Muscle layer of duodenum (tissue), 2 donors: ENCODE measurements around the gene PLCG2.
A peak's percentile ranks its signal among the peaks of the same experiment; 100 is the strongest.
"Not testable (repeated sequence)": the region's sequence is repeated elsewhere in the genome, so short reads cannot be mapped to it uniquely, and the experiment has no call there.

Experiments used
- H3K27ac ChIP-seq: one replicate; pipeline ENCODE4 v1.7.0; 2013; ENCODE audit warnings: mild to moderate bottlenecking, low read length
- H3K27me3 ChIP-seq: one replicate; pipeline ENCODE4 v1.7.0; 2013; ENCODE audit warnings: low read depth, mild to moderate bottlenecking, control low read depth, low read length
- H3K36me3 ChIP-seq, 2 donors: one replicate each; pipeline ENCODE4 v1.7.0; 2013; ENCODE audit warnings: low read length in 2 of 2, control low read depth in 1 of 2, mild to moderate bottlenecking in 1 of 2; ENCODE audit not compliant: insufficient read depth in 2 of 2, control insufficient read depth in 1 of 2
- H3K4me1 ChIP-seq, 2 donors: one replicate each; pipeline ENCODE4 v1.7.0; 2013; ENCODE audit warnings: low read length in 2 of 2, mild to moderate bottlenecking in 2 of 2, control low read depth in 1 of 2, moderate library complexity in 1 of 2; ENCODE audit not compliant: insufficient read depth in 2 of 2, control insufficient read depth in 1 of 2
- H3K4me3 ChIP-seq, 2 donors: one replicate each; pipeline ENCODE4 v1.7.0; 2013; ENCODE audit warnings: low read length in 2 of 2, low read depth in 1 of 2, mild to moderate bottlenecking in 1 of 2
- H3K9me3 ChIP-seq, 2 donors: one replicate each; pipeline ENCODE4 v1.7.0; 2013; ENCODE audit warnings: low read length in 2 of 2, control low read depth in 1 of 2, mild to moderate bottlenecking in 1 of 2; ENCODE audit not compliant: control insufficient read depth in 1 of 2
- donor health status: healthy.

Gene PLCG2

DNA sequence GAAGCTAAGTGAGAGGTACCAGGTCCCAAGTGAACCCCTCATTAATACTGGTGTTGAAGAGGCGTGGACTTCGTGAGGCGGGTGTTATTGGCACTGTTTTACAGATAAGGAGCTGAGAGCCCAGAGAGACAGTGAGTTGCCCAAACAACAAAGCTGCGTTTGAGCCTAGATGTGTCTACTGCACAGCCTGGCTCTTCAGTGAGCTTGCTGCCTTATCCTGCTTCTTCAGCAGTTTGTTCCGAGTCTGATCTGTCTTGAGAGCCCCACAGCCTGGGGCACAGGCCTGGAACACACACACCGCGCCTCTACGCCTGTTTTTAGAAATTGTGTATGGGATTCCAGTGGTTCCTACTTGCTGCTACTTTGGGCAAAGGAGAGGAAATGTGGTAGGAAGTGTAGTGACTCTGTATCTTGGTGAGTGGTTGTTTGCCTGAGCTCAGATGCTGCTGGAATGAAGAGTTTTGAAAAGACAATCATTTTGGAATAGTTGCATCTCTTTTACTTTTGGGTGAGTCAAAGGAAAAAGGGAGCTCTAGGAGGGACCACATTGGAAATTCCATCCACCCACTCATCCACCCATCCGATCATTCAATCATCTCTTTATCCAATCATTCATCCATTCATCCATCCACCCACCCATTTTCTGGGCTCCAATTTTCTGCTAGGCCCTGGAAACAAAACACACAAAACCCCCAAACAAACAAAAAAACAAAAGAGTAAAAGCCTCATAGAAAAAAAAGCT is 22.3 kb upstream of the PLCG2 start:
- Histone ChIP-seq H3K27me3 (no peaks in the 10 kb centered on the region), H3K36me3 (no peaks in the 10 kb centered on the region), H3K27ac (no peak overlapping the region), H3K4me1 (no peaks in the 10 kb centered on the region), H3K9me3 (no peaks in the 10 kb centered on the region), H3K4me3 (no peak overlapping the region)

DNA sequence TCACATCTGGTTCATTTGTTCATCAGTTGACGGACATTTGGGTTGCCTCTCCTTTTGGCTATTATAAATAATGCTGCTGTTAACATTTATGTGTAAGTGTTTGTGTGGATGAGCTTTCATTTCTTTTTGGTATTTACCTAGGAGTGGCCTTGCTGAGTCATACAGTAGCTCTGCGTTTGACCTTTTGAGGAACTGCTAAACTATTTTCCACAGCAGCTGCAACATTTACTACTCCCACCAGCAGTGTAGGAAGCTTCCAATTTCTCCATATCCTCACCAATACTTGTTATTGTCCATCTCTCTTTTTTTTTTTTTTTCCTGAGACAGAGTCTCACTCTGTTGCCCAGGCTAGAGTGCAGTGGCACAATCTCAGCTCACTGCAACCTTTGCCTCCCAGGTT is 20.7 kb upstream of the PLCG2 start:
- Histone ChIP-seq H3K36me3 (no peaks in the 10 kb centered on the region), H3K4me1 (no peaks in the 10 kb centered on the region), H3K4me3 (no peak overlapping the region), H3K9me3 (no peaks in the 10 kb centered on the region), H3K27ac (no peak overlapping the region), H3K27me3 (no peaks in the 10 kb centered on the region)

DNA sequence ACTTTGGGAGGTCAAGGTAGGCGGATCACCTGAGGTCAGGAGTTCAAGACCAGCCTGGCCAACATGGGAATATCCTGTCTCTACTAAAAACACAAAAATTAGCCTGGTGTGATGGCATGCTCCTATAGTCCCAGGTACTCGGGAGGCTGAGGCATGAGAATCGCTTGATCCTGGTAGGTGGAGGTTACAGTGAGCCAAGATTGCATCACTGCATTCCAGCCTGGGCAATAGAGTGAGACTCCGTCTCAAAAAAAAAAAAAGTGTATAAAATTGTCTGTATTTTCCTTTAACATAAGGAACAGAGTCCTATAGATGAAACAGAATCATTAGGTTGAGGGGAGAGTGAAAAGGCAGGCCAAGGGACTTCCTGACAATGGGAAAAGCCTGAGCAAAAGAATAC is 16.8 kb upstream of the PLCG2 start:
- not testable (repeated sequence) for H3K4me3 ChIP-seq, H3K36me3 ChIP-seq

DNA sequence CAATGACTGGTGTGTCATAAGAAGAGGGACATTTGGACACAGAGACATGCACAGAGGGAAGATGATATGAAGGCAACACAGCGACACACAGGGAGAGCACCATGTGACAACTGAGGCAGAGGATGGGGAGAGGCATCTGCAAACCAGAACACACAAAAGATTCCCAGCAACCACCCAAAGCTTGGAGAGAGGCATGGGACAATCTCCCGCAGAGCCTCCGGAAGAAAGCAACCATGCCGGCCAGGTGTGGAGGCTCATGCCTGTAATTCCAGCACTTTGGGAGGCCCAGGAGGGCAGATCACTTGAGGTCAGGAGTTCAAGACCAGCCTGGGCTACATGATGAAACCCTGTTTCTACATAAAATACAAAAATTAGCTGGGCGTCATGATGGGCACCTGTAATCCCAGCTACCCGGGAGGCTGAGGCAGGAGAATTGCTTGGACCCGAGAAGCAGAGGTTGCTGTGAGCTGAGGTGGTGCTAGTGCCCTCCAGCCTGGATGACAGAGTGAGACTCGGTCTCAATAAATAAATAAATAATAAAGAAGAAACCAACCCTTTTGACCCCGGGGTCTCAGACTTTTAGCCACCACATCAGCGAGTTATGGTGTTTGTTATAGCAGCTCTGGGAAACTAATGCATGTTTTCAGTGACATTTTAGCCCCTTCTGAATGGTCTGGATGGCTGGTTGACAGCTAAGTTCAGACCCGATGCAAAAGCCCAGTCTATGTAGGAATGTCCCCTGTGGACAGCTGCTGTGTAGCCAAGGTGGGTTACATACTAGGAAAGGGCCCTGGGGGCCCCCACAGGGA is 13.8 kb upstream of the PLCG2 start:
- Histone ChIP-seq H3K9me3 (no peaks in the 10 kb centered on the region), H3K27me3 (no peaks in the 10 kb centered on the region), H3K4me1 (no peaks in the 10 kb centered on the region), H3K36me3 (no peaks in the 10 kb centered on the region), H3K27ac (no peak overlapping the region), H3K4me3 (no peak overlapping the region)

More for the DNA sequence above, 16.8 kb upstream of the PLCG2 start:
- H3K4me1 ChIP-seq, H3K27ac ChIP-seq, H3K27me3 ChIP-seq, H3K9me3 ChIP-seq: not testable (repeated sequence)

DNA sequence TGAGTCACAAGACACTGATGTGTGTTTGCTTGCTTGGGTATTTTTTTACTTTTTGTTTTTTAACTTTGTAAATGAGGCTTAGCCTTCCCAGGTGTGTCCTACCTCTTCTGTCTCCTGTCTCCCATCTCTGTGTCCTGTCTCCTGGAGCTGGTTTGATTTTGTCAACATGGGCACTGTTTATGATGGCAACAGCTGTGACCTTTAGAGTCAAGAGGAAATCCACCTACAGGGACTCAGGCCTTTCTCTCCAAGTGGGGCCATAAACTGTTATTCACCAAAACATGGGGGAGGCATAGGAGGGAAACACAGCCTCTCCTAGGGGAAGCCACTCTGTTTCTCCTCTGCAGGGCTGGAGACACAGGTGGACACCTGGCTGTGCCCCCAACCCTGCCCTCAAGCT is 13.1 kb upstream of the PLCG2 start:
- no peaks in the 10 kb centered on the region for H3K27me3 ChIP-seq
- H3K27ac ChIP-seq = no peak overlapping the region
- H3K36me3 ChIP-seq = no peaks in the 10 kb centered on the region

DNA sequence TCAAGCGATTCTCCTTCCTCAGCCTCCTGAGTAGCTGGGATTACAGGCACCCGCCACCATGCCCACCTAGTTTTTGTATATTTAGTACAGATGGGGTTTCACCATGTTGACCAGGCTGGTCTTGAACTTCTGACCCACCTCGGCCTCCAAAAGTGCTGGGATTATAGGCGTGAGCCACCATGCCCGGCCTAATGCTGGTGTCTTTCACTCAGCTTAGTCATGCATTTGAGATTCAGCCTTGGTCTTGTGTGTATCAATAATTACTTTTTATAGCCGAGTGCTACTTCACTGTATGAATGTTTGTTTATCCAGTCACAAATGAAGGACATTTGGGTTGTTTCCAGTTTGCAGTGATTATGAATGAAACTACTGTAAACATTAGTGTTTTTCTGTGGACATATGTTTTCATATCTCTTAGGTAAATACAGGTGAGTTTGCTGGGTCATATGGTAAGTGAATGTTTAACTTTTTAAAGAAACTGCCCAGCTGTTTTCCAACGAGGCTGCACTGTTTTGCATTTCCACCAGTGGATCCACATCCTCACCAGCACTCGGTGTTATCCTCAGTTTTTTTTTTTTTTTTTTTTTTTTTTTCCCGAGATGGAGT is 11.0 kb upstream of the PLCG2 start:
- Histone ChIP-seq H3K9me3 (no peaks in the 10 kb centered on the region), H3K27ac (no peak overlapping the region), H3K27me3 (no peaks in the 10 kb centered on the region), H3K36me3 (no peaks in the 10 kb centered on the region), H3K4me1 (no peaks in the 10 kb centered on the region), H3K4me3 (no peak overlapping the region)

More for the DNA sequence above, 13.1 kb upstream of the PLCG2 start:
- Histone ChIP-seq H3K9me3 (no peaks in the 10 kb centered on the region), H3K4me3 (no peak overlapping the region), H3K4me1 (no peaks in the 10 kb centered on the region)

DNA sequence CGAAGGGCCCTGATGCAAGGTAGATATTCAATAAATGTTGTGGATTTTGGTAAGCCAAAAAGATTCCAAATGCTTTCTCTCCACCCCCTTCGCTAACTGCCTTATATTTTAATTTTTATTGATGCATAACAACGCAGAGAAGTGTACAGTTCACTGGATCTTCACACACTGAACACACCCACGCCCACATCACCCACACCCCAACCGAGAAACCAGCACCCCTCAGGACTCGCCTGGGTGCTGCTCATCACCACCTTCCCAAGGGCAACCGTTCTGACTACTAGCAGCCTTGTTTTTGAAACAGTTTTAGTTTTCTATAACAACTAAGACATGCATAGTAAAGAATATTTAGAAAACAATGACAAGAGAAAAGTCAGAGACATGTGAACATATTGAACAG is 9.1 kb upstream of the PLCG2 start:
- Histone ChIP-seq H3K36me3 (no peaks in the 10 kb centered on the region), H3K27ac (no peak overlapping the region), H3K4me1 (no peaks in the 10 kb centered on the region), H3K27me3 (no peaks in the 10 kb centered on the region), H3K4me3 (no peak overlapping the region), H3K9me3 (no peaks in the 10 kb centered on the region)

DNA sequence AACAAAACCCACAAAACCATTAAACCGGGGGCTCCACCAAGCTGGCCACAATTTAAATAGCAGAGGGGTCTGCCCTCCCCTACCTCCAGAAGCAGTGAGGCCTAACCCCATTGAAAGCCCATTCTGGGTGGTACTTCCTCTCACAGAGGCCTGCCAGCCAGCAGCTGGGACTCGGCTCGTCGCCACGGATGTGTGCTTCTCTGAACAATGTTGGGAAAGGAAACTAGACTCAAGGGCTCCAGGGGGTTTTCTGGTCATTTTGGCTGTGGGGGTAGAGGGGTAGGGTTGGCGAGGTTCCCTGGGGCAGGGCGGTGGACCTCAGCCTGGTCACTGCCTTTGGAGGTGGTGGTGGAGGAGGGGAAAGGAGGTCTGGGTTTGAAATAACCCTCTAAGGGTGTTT is 4.7 kb upstream of the PLCG2 start:
- H3K4me3 ChIP-seq = no peak overlapping the region
- no peak overlapping the region for H3K27ac ChIP-seq
- H3K4me1 ChIP-seq = no peaks in the 10 kb centered on the region
- H3K36me3 ChIP-seq = no peaks in the 10 kb centered on the region
- no peaks in the 10 kb centered on the region for H3K27me3 ChIP-seq
- no peaks in the 10 kb centered on the region for H3K9me3 ChIP-seq

DNA sequence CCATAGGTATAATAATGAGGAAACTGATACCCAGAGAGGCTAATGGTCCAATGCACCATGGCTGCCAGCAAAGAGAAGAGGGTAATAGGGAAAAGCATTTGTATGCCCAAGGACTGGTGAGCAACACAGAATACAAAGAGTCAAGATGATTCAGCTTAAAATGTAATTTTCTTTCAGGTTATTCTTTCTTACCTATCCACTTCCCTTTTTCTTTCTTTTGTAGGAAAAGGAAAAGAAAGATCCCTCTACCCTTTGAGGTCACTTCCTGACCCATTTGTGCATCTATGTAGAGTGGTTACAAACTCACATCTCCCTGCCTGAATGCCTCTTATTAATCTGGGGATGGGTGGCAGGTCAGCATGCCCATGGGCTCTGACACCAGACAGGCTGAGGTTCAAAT is 3.5 kb upstream of the PLCG2 start:
- no peak overlapping the region for H3K4me3 ChIP-seq
- H3K4me1 ChIP-seq = no peaks in the 10 kb centered on the region
- H3K27me3 ChIP-seq = no peaks in the 10 kb centered on the region
- H3K27ac ChIP-seq = no peak overlapping the region
- H3K36me3 ChIP-seq = no peaks in the 10 kb centered on the region
- H3K9me3 ChIP-seq = no peaks in the 10 kb centered on the region

DNA sequence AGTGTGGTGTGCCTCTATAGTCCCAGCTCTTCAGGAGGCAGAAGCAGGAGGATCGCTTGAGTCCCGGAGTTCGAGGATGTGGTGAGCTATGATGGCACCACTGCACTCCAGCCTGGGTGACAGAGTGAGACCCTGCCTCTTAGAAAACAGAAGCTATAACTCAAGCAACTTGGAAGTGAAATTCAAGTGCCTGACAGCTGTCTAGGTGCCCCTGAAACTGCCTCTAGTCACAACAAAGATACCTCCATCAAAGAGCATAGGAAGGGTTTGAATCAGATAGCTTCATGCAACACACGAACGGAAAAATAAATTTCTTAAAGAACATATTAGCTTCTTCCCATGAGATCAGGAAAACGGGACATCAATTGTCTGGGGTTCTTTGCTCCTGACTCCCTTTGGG is 860 bp upstream of the PLCG2 start:
- H3K4me3 ChIP-seq = no peak overlapping the region
- no peaks in the 10 kb centered on the region for H3K36me3 ChIP-seq
- no peaks in the 10 kb centered on the region for H3K4me1 ChIP-seq
- H3K27me3 ChIP-seq = no peaks in the 10 kb centered on the region
- H3K9me3 ChIP-seq = no peaks in the 10 kb centered on the region
- no peak overlapping the region for H3K27ac ChIP-seq

DNA sequence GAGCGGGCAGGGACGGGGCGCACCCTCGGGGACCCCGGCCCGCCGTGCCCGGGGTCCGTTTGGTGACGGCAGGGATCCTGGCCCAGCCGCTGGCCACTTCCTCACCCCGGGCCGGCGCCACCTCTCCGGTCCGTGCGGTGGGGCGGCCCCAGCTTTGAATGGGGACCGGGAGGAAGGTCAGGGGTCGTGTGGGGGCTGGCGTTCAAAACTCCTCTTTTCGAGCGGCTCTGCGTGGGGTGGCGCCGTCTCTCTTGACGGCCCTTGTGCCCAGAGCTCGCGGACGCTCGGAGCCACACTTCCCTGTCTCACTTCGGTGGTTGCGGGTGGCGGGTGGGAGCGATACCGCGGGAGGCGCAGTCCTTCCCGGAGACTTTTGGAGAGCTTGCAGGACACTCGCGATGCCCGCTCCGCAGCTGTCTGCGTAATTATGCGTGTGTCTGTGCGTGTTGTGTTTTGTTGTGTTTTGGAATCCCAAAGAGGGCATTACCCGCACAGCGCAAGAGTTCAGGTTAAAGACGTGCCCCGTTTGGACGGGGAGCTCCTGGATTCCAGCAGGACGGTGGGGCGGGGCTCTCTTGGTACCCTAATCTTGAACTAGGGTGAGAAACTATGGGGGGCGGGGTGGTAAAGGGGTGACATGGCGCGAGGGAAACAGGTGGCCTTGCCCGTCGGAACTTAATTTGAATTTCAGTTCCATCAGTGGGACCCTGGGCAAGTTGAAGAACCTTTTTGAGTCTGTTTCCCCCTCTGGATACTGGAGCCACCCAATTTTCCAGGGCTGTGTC is 637 bp downstream of the PLCG2 start:
- Histone ChIP-seq H3K27ac (no peak overlapping the region), H3K36me3 (no peaks in the 10 kb centered on the region), H3K27me3 (no peaks in the 10 kb centered on the region), H3K4me3 (peak overlapping the region; percentile 61 to 73), H3K4me1 (peaks cover 0 to 5% of the 10 kb centered on the region in 2 donors), H3K9me3 (no peaks in the 10 kb centered on the region)
